ENCODE measurements around the gene UBE2I.

GRCh38 chr16:1261131-1261892, 48.1 kb upstream of the UBE2I start:
- TF ChIP-seq CTCF (IDR thresholded peaks at IDR 0.05), result no peak
- TF ChIP-seq POLR2A (IDR thresholded peaks at IDR 0.05), result no peak

Data from Peyer's patch (tissue), 4 donors.